ENCODE data around the gene SEMA3F.

- peak; percentile 93 to 97 (median 96); a peak in 5 of 6 replicates for TF ChIP-seq CTCF (IDR thresholded peaks at IDR 0.05 in 2 of 3, conservative IDR thresholded peaks at IDR 0.05 in 1 of 3; ENCODE audit: control insufficient read depth in 2 of 3, extremely low read depth in 1 of 3, insufficient read depth in 1 of 3, low read depth in 3 of 3, low read length in 3 of 3)
- TF ChIP-seq EED (IDR thresholded peaks at IDR 0.05; ENCODE audit: low read depth): no peak
- TF ChIP-seq CREM (IDR thresholded peaks at IDR 0.05; ENCODE audit: low read depth): no peak
- TF ChIP-seq FOXM1 (IDR thresholded peaks at IDR 0.05; ENCODE audit: low read depth, low read length): no peak
- no peak for TF ChIP-seq SIN3A (IDR thresholded peaks at IDR 0.05; ENCODE audit: low read depth, low read length)
- no peak for TF ChIP-seq ZSCAN29 (IDR thresholded peaks at IDR 0.05)
- no peak for TF ChIP-seq JUNB (IDR thresholded peaks at IDR 0.05)
- no peak for TF ChIP-seq MYC (IDR thresholded peaks at IDR 0.05; ENCODE audit: insufficient read depth, insufficient read length, insufficient replicate concordance, low read length, severe bottlenecking)
Observed at GRCh38 chr3:50192689-50193141, 37.6 kb downstream of the SEMA3F start.
